VCaP (cell line): ENCODE data around the gene OIT3.

Source experiments
- H3K27ac ChIP-seq: fragments of 450-650 bp; 2 replicates; pipeline ENCODE4 v1.5.1; 2017
- CTCF ChIP-seq: fragments of 450-650 bp; conservative IDR thresholded peaks from 2 replicates; pipeline ENCODE4 v1.5.1; 2017; ENCODE audit warnings: mild to moderate bottlenecking, moderate library complexity

OIT3 gene

GRCh38 chr10:72930276-72930675, 36.7 kb downstream of the OIT3 start:
- no peak overlapping the region for H3K27ac ChIP-seq
- TF ChIP-seq CTCF: no peak

- TF ChIP-seq CTCF: no peak
- no peak overlapping the region for H3K27ac ChIP-seq
These were observed 38.9 kb downstream of the OIT3 start for GRCh38 chr10:72932259-72933015.

DNA sequence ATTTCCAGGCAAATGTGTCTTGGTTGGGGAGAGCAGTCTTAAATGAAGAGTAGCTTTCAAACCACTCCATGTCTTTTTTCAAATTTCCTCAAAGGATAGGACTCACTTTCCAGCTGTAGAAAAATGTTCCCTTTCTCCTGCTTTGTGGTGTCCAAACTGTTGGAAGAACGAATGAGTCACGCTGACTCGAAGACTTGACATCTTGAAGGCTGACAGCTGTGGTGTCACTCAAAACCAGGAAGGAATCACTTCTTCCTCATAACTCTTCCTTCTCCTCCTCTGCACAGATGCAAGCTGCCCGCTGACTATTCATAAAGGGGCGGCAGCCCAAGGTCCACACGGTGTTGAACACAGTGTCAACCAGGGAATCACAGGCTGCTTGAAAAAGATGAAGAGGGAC, 41.8 kb downstream of the OIT3 start:
- no peak for TF ChIP-seq CTCF
- H3K27ac ChIP-seq: no peak overlapping the region

GRCh38 chr10:72943498-72944234, 50.1 kb downstream of the OIT3 start:
- no peak overlapping the region for H3K27ac ChIP-seq
- no peak for TF ChIP-seq CTCF

DNA sequence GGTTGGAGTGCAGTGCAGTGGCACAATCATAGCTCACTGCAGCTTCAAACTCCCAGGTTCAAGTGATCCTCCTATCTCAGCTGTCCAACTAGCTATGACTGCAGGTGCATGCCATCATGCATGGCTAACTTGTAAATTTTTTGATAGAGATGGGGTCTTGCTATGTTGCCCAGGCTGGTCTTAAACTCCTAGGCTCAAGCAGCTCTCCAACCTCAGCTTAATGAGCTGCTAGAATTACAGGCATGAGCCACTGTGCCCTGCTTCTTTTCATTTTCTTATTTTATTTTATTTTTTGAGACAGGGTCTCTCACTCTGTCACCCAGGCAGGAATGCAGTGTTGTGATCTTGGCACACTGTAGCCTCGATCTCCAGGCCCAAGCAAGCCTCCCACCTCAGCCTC, 53.4 kb downstream of the OIT3 start:
- no peak for TF ChIP-seq CTCF
- H3K27ac ChIP-seq: no peak overlapping the region

- TF ChIP-seq CTCF: no peak
- peak overlapping the region; percentile 33; the same call in 1 of the 2 replicates for H3K27ac ChIP-seq
These were observed 55.2 kb downstream of the OIT3 start for GRCh38 chr10:72948762-72949161.

DNA sequence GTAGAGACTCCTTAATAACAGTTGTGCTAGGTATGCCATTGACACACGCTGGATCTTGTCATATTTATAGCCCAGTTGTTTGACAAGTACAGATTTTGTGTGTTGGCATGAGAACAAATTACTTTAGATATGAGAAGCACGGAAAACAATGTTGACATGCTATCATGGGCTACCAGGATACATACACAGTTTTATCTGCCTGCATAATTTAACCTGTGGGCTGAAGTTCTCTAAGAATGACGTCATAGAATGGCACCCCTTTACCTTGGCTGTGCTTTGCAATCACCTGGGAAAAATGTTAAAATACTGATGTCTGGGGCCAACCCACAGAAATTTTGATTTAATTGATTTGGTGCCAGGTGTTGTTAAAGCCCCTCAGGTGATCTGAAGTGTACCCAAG, 58.2 kb downstream of the OIT3 start:
- no peak for TF ChIP-seq CTCF

More for the DNA sequence above, 58.2 kb downstream of the OIT3 start:
- H3K27ac ChIP-seq: peak overlapping the region; percentile 81
